Parathyroid adenoma (tissue), 2 donors: ENCODE measurements around the gene ADGRF4.

Experiments
- H2AFZ ChIP-seq: fragments of 300-600 bp; sonication (generic); one replicate; pipeline ENCODE4 v1.7.0; 2017; ENCODE audit warnings: antibody characterized with exemption, mild to moderate bottlenecking
- H3K27ac ChIP-seq: fragments of 300-600 bp; sonication (generic); one replicate; pipeline ENCODE4 v1.7.0; 2017
- H3K27me3 ChIP-seq: fragments of 300-600 bp; sonication (generic); one replicate; pipeline ENCODE4 v1.7.0; 2017; ENCODE audit warnings: low read length; ENCODE audit not compliant: control insufficient read depth, insufficient read depth
- H3K36me3 ChIP-seq: fragments of 300-600 bp; sonication (generic); one replicate; pipeline ENCODE4 v1.7.0; 2017; ENCODE audit warnings: low read length; ENCODE audit not compliant: control insufficient read depth, insufficient read depth
- H3K4me1 ChIP-seq: fragments of 300-600 bp; sonication (generic); one replicate; pipeline ENCODE4 v1.7.0; 2017; ENCODE audit warnings: control low read depth
- H3K4me2 ChIP-seq: fragments of 300-600 bp; sonication (generic); one replicate; pipeline ENCODE4 v1.7.0; 2017; ENCODE audit warnings: low read length
- H3K4me3 ChIP-seq: fragments of 300-600 bp; sonication (generic); one replicate; pipeline ENCODE4 v1.7.0; 2017; ENCODE audit warnings: low read depth, low read length
- H3K79me2 ChIP-seq: fragments of 300-600 bp; sonication (generic); one replicate; pipeline ENCODE4 v1.7.0; 2017; ENCODE audit warnings: control low read depth
- H3K9ac ChIP-seq: fragments of 300-600 bp; sonication (generic); one replicate; pipeline ENCODE4 v1.7.0; 2017; ENCODE audit warnings: mild to moderate bottlenecking
- H3K9me3 ChIP-seq: fragments of 300-600 bp; sonication (generic); one replicate; pipeline ENCODE4 v1.7.0; 2017; ENCODE audit warnings: low read length; ENCODE audit not compliant: control insufficient read depth
- CTCF ChIP-seq: fragments of 300-600 bp; sonication (generic); IDR thresholded peaks from one replicate; pipeline ENCODE4 v1.7.0; 2017; ENCODE audit warnings: antibody characterized with exemption, mild to moderate bottlenecking
- donor health status: primary hyperparathyroidism.

The ADGRF4 gene

GRCh38 chr6:47654255-47654654 is 44.1 kb upstream of the ADGRF4 start:
- Histone ChIP-seq H3K79me2 (no peaks in the 10 kb centered on the region), H3K4me3 (no peak overlapping the region), H2AFZ (no peak overlapping the region), H3K27me3 (no peaks in the 10 kb centered on the region), H3K9ac (no peak overlapping the region), H3K27ac (no peak overlapping the region), H3K4me1 (no peaks in the 10 kb centered on the region), H3K4me2 (no peak overlapping the region), H3K9me3 (no peaks in the 10 kb centered on the region), H3K36me3 (no peaks in the 10 kb centered on the region)
- no peak for TF ChIP-seq CTCF

- no peaks in the 10 kb centered on the region for H3K36me3 ChIP-seq
- no peaks in the 10 kb centered on the region for H3K27me3 ChIP-seq
- no peak for TF ChIP-seq CTCF
Observed at GRCh38 chr6:47655719-47656595, 42.4 kb upstream of the ADGRF4 start.

GRCh38 chr6:47661960-47662359 is 36.4 kb upstream of the ADGRF4 start:
- no peak overlapping the region for H2AFZ ChIP-seq
- H3K9me3 ChIP-seq, result no peaks in the 10 kb centered on the region
- no peak overlapping the region for H3K4me3 ChIP-seq
- no peaks in the 10 kb centered on the region for H3K27me3 ChIP-seq
- H3K9ac ChIP-seq, result no peak overlapping the region
- no peak overlapping the region for H3K4me2 ChIP-seq
- no peaks in the 10 kb centered on the region for H3K36me3 ChIP-seq
- H3K27ac ChIP-seq, result no peak overlapping the region
- TF ChIP-seq CTCF, result no peak
- H3K79me2 ChIP-seq, result no peaks in the 10 kb centered on the region
- H3K4me1 ChIP-seq, result no peaks in the 10 kb centered on the region

More at GRCh38 chr6:47655719-47656595, 42.4 kb upstream of the ADGRF4 start:
- Histone ChIP-seq H3K27ac (no peak overlapping the region), H3K79me2 (no peaks in the 10 kb centered on the region), H2AFZ (no peak overlapping the region), H3K9me3 (no peaks in the 10 kb centered on the region), H3K9ac (no peak overlapping the region), H3K4me3 (no peak overlapping the region), H3K4me2 (no peak overlapping the region), H3K4me1 (no peaks in the 10 kb centered on the region)

DNA sequence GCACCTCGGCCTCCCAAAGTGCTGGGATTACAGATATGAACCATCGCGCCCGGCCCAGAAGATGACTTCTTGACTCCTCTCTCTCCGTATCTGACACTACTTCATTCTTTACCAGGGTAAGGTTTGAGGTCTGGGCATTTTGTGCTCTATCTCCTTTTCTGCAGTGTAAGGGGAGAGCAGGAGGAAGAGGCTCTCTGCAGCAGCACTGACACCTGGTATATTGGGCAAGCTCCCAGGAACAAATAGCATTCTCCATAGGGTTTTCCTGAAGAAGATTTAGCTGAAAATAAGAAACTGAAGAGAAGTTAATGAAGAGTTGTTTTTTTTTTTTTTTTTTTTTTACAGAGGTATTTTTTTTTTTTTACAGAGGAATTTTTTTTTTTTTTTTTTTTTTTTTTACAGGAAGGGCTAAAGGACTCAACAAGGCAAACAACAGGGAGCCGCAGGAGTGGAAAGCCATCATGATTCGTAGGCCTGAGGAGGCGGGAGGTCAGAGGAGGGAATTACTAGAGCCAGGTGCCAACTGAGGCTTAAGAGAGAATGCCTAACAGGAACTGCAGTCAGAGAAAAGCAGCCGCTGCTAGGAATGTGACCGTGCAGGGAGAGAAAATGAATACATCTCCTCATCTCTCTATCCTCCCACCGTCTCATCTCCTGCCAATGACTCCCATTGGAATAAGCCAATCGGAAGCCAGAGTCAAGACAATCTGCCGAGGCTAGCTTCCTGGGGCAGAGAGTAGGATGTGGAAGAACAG is 34.7 kb upstream of the ADGRF4 start:
- no peaks in the 10 kb centered on the region for H3K27me3 ChIP-seq
- TF ChIP-seq CTCF, result no peak
- no peak overlapping the region for H3K27ac ChIP-seq
- H3K4me1 ChIP-seq, result no peaks in the 10 kb centered on the region
- no peak overlapping the region for H2AFZ ChIP-seq
- no peaks in the 10 kb centered on the region for H3K79me2 ChIP-seq
- H3K4me2 ChIP-seq, result no peak overlapping the region
- no peaks in the 10 kb centered on the region for H3K9me3 ChIP-seq
- no peak overlapping the region for H3K4me3 ChIP-seq
- no peak overlapping the region for H3K9ac ChIP-seq
- no peaks in the 10 kb centered on the region for H3K36me3 ChIP-seq
